ENCODE results near the gene COLEC12. TPM values are rescaled to one million over a fixed set of nuclear protein-coding genes. Genes with fewer than 3 reads are reported as not detected.

Gene COLEC12
- total RNA-seq, 6 experiments from 2014 or later, result 0.05 to 0.21 (median 0.15) TPM; not detected in 1

- H3K9me3 Mint-ChIP-seq, result no peaks in the 10 kb centered on the region
- no peak for TF ChIP-seq CTCF (IDR thresholded peaks at IDR 0.05)
- H3K4me1 Mint-ChIP-seq (ENCODE audit: low read depth), result no peaks in the 10 kb centered on the region
- no peak overlapping the region for H3K4me3 Mint-ChIP-seq
- no peak overlapping the region for H3K27ac Mint-ChIP-seq
- no peak for DNase-seq
- peaks cover 63% of the 10 kb centered on the region for H3K27me3 Mint-ChIP-seq (ENCODE audit: insufficient read depth)
- H3K36me3 Mint-ChIP-seq (ENCODE audit: low read depth), result no peaks in the 10 kb centered on the region
Measured at GRCh38 chr18:306608-307255, 193.8 kb downstream of the COLEC12 start.

- TF ChIP-seq CTCF (IDR thresholded peaks at IDR 0.05), result no peak
- Mint-ChIP-seq H3K4me3 (no peak overlapping the region), H3K27ac (no peak overlapping the region), H3K27me3 (ENCODE audit: insufficient read depth) (peaks cover 63% of the 10 kb centered on the region), H3K9me3 (no peaks in the 10 kb centered on the region), H3K36me3 (ENCODE audit: low read depth) (no peaks in the 10 kb centered on the region), H3K4me1 (ENCODE audit: low read depth) (no peaks in the 10 kb centered on the region)
- DNase-seq, result no peak
Measured at GRCh38 chr18:305003-305501, 195.4 kb downstream of the COLEC12 start.

GRCh38 chr18:303607-304006 lies 196.9 kb downstream of the COLEC12 start:
- Mint-ChIP-seq H3K36me3 (ENCODE audit: low read depth) (no peaks in the 10 kb centered on the region), H3K27ac (no peak overlapping the region)
- DNase-seq, result no peak

GRCh38 chr18:303011-303410 lies 197.5 kb downstream of the COLEC12 start:
- H3K9me3 Mint-ChIP-seq, result no peaks in the 10 kb centered on the region
- no peak overlapping the region for H3K27ac Mint-ChIP-seq
- no peaks in the 10 kb centered on the region for H3K36me3 Mint-ChIP-seq (ENCODE audit: low read depth)
- no peak for TF ChIP-seq CTCF (IDR thresholded peaks at IDR 0.05)
- DNase-seq, result no peak
- H3K4me1 Mint-ChIP-seq (ENCODE audit: low read depth), result no peaks in the 10 kb centered on the region
- H3K27me3 Mint-ChIP-seq (ENCODE audit: insufficient read depth), result peaks cover 52% of the 10 kb centered on the region
- no peak overlapping the region for H3K4me3 Mint-ChIP-seq

More at GRCh38 chr18:303607-304006, 196.9 kb downstream of the COLEC12 start:
- no peak for TF ChIP-seq CTCF (IDR thresholded peaks at IDR 0.05)
- no peaks in the 10 kb centered on the region for H3K4me1 Mint-ChIP-seq (ENCODE audit: low read depth)
- no peak overlapping the region for H3K4me3 Mint-ChIP-seq
- no peaks in the 10 kb centered on the region for H3K9me3 Mint-ChIP-seq
- peaks cover 56% of the 10 kb centered on the region for H3K27me3 Mint-ChIP-seq (ENCODE audit: insufficient read depth)

- H3K36me3 Mint-ChIP-seq (ENCODE audit: low read depth), result no peaks in the 10 kb centered on the region
Measured at GRCh38 chr18:302097-302496, 198.4 kb downstream of the COLEC12 start.

More at GRCh38 chr18:302097-302496, 198.4 kb downstream of the COLEC12 start:
- DNase-seq, result no peak
- no peaks in the 10 kb centered on the region for H3K9me3 Mint-ChIP-seq
- TF ChIP-seq CTCF (IDR thresholded peaks at IDR 0.05), result no peak
- no peaks in the 10 kb centered on the region for H3K4me1 Mint-ChIP-seq (ENCODE audit: low read depth)
- H3K27me3 Mint-ChIP-seq (ENCODE audit: insufficient read depth), result peaks cover 53% of the 10 kb centered on the region
- H3K4me3 Mint-ChIP-seq, result no peak overlapping the region
- no peak overlapping the region for H3K27ac Mint-ChIP-seq
